Kidney (tissue), 14 donors: ENCODE measurements around the gene SERPINH1. TPM values are rescaled to one million over a fixed set of nuclear protein-coding genes. Genes with fewer than 3 reads are reported as not detected.
"Not testable (repeated sequence)": the region's sequence is repeated elsewhere in the genome, so short reads cannot be mapped to it uniquely, and the experiment has no call there.

ENCODE experiments used
- DNase-seq, 5 donors: peaks; one replicate each; pipeline ENCODE4 v3.0.0-alpha.2; 2013 to 2020
- FAIRE-seq: peaks from 2 replicates; lab custom pipeline; 2012; peaks lifted over from hg19 to GRCh38; lab: Jason Lieb, UNC
- H3K27ac ChIP-seq, 2 donors: one replicate each; pipeline ENCODE4 v1.7.0; 2013; ENCODE audit warnings: low read depth in 2 of 2, low read length in 2 of 2, inconsistent platforms in 1 of 2
- H3K27me3 ChIP-seq: one replicate; pipeline ENCODE4 v1.7.1; 2013; ENCODE audit warnings: low read length, inconsistent platforms; ENCODE audit not compliant: control insufficient read depth, insufficient read depth
- H3K36me3 ChIP-seq, 3 donors: one replicate each; pipeline versions ENCODE4 v1.7.0 to v1.7.1; 2013; ENCODE audit warnings: low read length in 3 of 3, control low read depth in 1 of 3, inconsistent platforms in 1 of 3; ENCODE audit not compliant: insufficient read depth in 3 of 3, control insufficient read depth in 2 of 3
- H3K4me1 ChIP-seq, 3 donors: one replicate each; pipeline versions ENCODE4 v1.7.0 to v1.7.1; 2013; ENCODE audit warnings: low read length in 3 of 3, inconsistent platforms in 1 of 3, low read depth in 1 of 3; ENCODE audit not compliant: control insufficient read depth in 2 of 3, insufficient read depth in 2 of 3
- H3K4me3 ChIP-seq, 3 donors: one replicate each; pipeline versions ENCODE4 v1.7.0 to v1.8.1; 2013; ENCODE audit warnings: low read length in 3 of 3, control low read depth in 1 of 3, inconsistent platforms in 1 of 3
- H3K9ac ChIP-seq, 3 donors: one replicate each; pipeline versions ENCODE4 v1.7.0 to v1.7.1; 2013; ENCODE audit warnings: low read length in 3 of 3, control low read depth in 1 of 3, inconsistent platforms in 1 of 3
- H3K9me3 ChIP-seq, 3 donors: one replicate each; pipeline versions ENCODE4 v1.7.0 to v1.7.1; 2013; ENCODE audit warnings: low read length in 3 of 3, control low read depth in 1 of 3, inconsistent platforms in 1 of 3; ENCODE audit not compliant: control insufficient read depth in 2 of 3, insufficient read depth in 1 of 3
- CTCF ChIP-seq: IDR thresholded peaks from 3 replicates; pipeline ENCODE4 v1.5.1; 2012; ENCODE audit warnings: mild to moderate bottlenecking, moderate library complexity, borderline replicate concordance; ENCODE audit not compliant: insufficient read depth; ENCODE audit errors: extremely low read depth
- intact Hi-C: fragments of 100-400 bp; cut with DNase I; formaldehyde crosslinking; loops from one replicate; pipeline ENCODE4 v1.11.1; 2022
- polyA plus RNA-seq: library from polyadenylated mRNA; stranded (reverse); fragments of 350-450 nt; fragmentation: Illumina TruSeq; extraction: RNeasy Lipid Tissue Mini Kit (QIAGEN cat#74804); gene quantifications from one replicate; pipeline ENCODE4 v1.2.3, GENCODE V29; 2014; ENCODE audit warnings: low read depth, low replicate concordance; ENCODE audit not compliant: insufficient read depth
- total RNA-seq: library from RNA; stranded (reverse); fragmentation: NEBNext Ultra II Directional; extraction: Animal tissue kit (Norgen Biotek cat#: 25700); gene quantifications from one replicate; pipeline ENCODE4 v1.2.1, GENCODE V29; 2021
- donor health status: control.
- donor health status: control.
- donor health status: control.
- donor health status: control.
- donor health status: control.
- donor health status: DM: yes; HTN: yes; CAD: no.
- donor health status: Normal renal cell carcinoma (clear cell type).

SERPINH1 gene
- total and polyA plus RNA-seq, 2 donors from 2014 or later = 81.1 to 104 TPM

- FAIRE-seq = no peak
- DNase-seq = no peak
- peaks cover 0 to 8% (median 4%) of the 10 kb centered on the region in 3 donors for H3K4me1 ChIP-seq
- intact Hi-C loops = no loop called here
- peak overlapping the region; percentile 23 to 87 (median 35) for H3K9ac ChIP-seq
- no peaks in the 10 kb centered on the region for H3K9me3 ChIP-seq
- peak overlapping the region; percentile 93 to 94 for H3K27ac ChIP-seq
- peak overlapping the region; percentile 18 to 77 (median 58) for H3K4me3 ChIP-seq
- H3K36me3 ChIP-seq = no peaks in the 10 kb centered on the region
- TF ChIP-seq CTCF = no peak
- no peaks in the 10 kb centered on the region for H3K27me3 ChIP-seq
Measured at GRCh38 chr11:75582506-75582894, 20.4 kb downstream of the SERPINH1 start.

GRCh38 chr11:75582895-75583717 lies 21.1 kb downstream of the SERPINH1 start:
- Histone ChIP-seq H3K27ac (peak overlapping the region; percentile 93 to 94), H3K9me3 (no peaks in the 10 kb centered on the region), H3K4me3 (peak overlapping the region; percentile 30 to 77 (median 58)), H3K36me3 (no peaks in the 10 kb centered on the region), H3K9ac (peak overlapping the region; percentile 23 to 87 (median 35)), H3K27me3 (no peaks in the 10 kb centered on the region), H3K4me1 (peaks cover 0 to 8% (median 4%) of the 10 kb centered on the region in 3 donors)
- DNase-seq (peak; percentile 89 to 95 (median 93)), FAIRE-seq (no peak)
- no peak for TF ChIP-seq CTCF
- intact Hi-C loops = no loop called here

GRCh38 chr11:75583718-75584658 lies 21.9 kb downstream of the SERPINH1 start:
- intact Hi-C loops = no loop called here
- TF ChIP-seq CTCF = no peak

GRCh38 chr11:75584659-75585292 lies 22.7 kb downstream of the SERPINH1 start:
- H3K4me3 ChIP-seq, intact Hi-C loops, H3K4me1 ChIP-seq, H3K27ac ChIP-seq, H3K36me3 ChIP-seq, FAIRE-seq, DNase-seq, H3K9me3 ChIP-seq, H3K27me3 ChIP-seq: not testable (repeated sequence)
- H3K9ac ChIP-seq = peak overlapping the region in 1 of 3 donors; percentile 87

More at GRCh38 chr11:75583718-75584658, 21.9 kb downstream of the SERPINH1 start:
- Histone ChIP-seq H3K27me3 (no peaks in the 10 kb centered on the region), H3K9ac (peak overlapping the region in 2 of 3 donors; percentile 35 to 87), H3K4me3 (peak overlapping the region; percentile 26 to 77 (median 30)), H3K36me3 (no peaks in the 10 kb centered on the region), H3K4me1 (peaks cover 0 to 8% (median 4%) of the 10 kb centered on the region in 3 donors), H3K27ac (peak overlapping the region; percentile 93 to 94), H3K9me3 (no peaks in the 10 kb centered on the region)
- FAIRE-seq (no peak), DNase-seq (peak; percentile 85 to 95 (median 90))
